ENCODE measurements around the gene KIF26B.

DNA sequence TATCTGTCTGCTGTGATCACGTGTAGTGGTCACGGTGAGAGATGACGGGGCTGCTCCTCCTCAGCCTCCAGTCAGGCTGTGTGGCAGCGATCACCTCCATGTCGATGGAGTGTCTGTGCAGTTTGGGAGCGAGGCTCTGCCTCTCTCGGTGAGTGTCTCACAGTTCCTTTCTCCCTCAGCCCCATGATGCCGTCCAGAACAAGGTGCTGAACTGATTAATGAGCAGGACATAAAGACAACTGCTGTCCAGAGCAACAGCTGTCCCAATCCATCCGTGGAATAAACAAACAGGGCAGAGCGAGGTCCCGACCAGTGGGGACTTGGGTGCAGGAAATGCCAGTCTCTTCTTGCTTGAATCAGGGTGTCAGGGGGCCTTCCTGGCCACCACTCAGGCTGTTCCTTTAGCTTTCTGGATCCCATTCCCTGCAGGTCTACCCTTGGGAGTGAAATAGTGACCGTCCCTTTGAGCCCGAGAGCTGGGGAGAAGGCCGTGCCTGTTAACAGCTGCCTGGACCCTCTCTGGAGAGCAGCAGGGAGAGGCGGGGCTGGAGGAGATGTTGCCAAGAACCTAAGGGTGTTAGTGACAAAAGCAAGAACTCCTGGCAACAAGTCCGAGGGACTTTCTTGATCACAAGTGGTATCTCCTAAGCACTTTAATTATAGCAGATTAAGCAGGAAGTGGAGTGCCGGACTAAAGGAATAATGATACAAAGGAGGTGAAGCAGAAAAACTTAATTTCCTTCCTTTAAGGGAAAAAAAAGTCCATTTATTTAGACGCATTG, 443.9 kb downstream of the KIF26B start:
- TF ChIP-seq USF2 (IDR thresholded peaks at IDR 0.05; ENCODE audit: borderline replicate concordance, low read depth, low read length) (no peak), USF1 (IDR thresholded peaks at IDR 0.05; ENCODE audit: borderline replicate concordance, low read depth) (no peak)
- TF ChIP-seq, protein P1, sequence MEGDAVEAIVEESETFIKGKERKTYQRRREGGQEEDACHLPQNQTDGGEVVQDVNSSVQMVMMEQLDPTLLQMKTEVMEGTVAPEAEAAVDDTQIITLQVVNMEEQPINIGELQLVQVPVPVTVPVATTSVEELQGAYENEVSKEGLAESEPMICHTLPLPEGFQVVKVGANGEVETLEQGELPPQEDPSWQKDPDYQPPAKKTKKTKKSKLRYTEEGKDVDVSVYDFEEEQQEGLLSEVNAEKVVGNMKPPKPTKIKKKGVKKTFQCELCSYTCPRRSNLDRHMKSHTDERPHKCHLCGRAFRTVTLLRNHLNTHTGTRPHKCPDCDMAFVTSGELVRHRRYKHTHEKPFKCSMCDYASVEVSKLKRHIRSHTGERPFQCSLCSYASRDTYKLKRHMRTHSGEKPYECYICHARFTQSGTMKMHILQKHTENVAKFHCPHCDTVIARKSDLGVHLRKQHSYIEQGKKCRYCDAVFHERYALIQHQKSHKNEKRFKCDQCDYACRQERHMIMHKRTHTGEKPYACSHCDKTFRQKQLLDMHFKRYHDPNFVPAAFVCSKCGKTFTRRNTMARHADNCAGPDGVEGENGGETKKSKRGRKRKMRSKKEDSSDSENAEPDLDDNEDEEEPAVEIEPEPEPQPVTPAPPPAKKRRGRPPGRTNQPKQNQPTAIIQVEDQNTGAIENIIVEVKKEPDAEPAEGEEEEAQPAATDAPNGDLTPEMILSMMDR (IDR thresholded peaks at IDR 0.05): no peak

Measured in SK-N-SH (cell line).